Brain microvascular endothelial cell (primary cell): ENCODE data around the gene GDF2.
A peak's percentile ranks its signal among the peaks of the same experiment; 100 is the strongest.

Experiments
- DNase-seq: peaks from one replicate; pipeline ENCODE4 v3.0.0-alpha.2; 2020
- H3K27ac ChIP-seq: fragments of 250-450 bp; sonication (Bioruptor Pico); 2 replicates; pipeline ENCODE4 v1.5.1; 2020; ENCODE audit warnings: mild to moderate bottlenecking, moderate library complexity
- H3K27me3 ChIP-seq: fragments of 250-450 bp; sonication (Bioruptor Pico); replicated peaks from 2 replicates; pipeline ENCODE4 v1.5.1; 2020; ENCODE audit warnings: mild to moderate bottlenecking
- H3K36me3 ChIP-seq: fragments of 250-450 bp; sonication (Bioruptor Pico); replicated peaks from 2 replicates; pipeline ENCODE4 v1.5.1; 2020; ENCODE audit warnings: mild to moderate bottlenecking
- H3K4me3 ChIP-seq: 2 replicates; pipeline ENCODE4 v1.5.1; 2011; ENCODE audit warnings: low read depth, mild to moderate bottlenecking, control low read depth, low read length, moderate library complexity
- CTCF ChIP-seq: IDR thresholded peaks from 2 replicates; pipeline ENCODE4 v1.5.1; 2011; ENCODE audit warnings: low read depth, mild to moderate bottlenecking, moderate library complexity, low read length, control low read depth, inconsistent platforms; ENCODE audit errors: missing control alignments
- in situ Hi-C: cut with HindIII; loops from 2 replicates; pipeline ENCODE4 v1.10.0; 2017; ENCODE audit warnings: low sequenced_read_pairs, low pct_ligation_motif_present

Gene GDF2

GRCh38 chr10:47285381-47286115 is 36.7 kb upstream of the GDF2 start:
- in situ Hi-C loops: no loop called here
- no peak for DNase-seq

GRCh38 chr10:47286116-47286505 is 36.1 kb upstream of the GDF2 start:
- Histone ChIP-seq H3K4me3 (no peak overlapping the region), H3K27ac (no peak overlapping the region), H3K36me3 (no peaks in the 10 kb centered on the region), H3K27me3 (no peaks in the 10 kb centered on the region)
- in situ Hi-C loops: no loop called here
- DNase-seq: no peak
- no peak for TF ChIP-seq CTCF

More at GRCh38 chr10:47285381-47286115, 36.7 kb upstream of the GDF2 start:
- H3K27ac ChIP-seq: no peak overlapping the region
- H3K4me3 ChIP-seq: no peak overlapping the region
- peak; percentile 21 for TF ChIP-seq CTCF
- H3K27me3 ChIP-seq: no peaks in the 10 kb centered on the region
- H3K36me3 ChIP-seq: no peaks in the 10 kb centered on the region

GRCh38 chr10:47286591-47287315 is 35.5 kb upstream of the GDF2 start:
- Histone ChIP-seq H3K4me3 (no peak overlapping the region), H3K36me3 (no peaks in the 10 kb centered on the region), H3K27ac (no peak overlapping the region), H3K27me3 (no peaks in the 10 kb centered on the region)
- DNase-seq: no peak
- in situ Hi-C loops: no loop called here
- TF ChIP-seq CTCF: no peak

GRCh38 chr10:47287365-47287802 is 34.9 kb upstream of the GDF2 start:
- DNase-seq: no peak
- in situ Hi-C loops: no loop called here
- no peak for TF ChIP-seq CTCF
- Histone ChIP-seq H3K36me3 (no peaks in the 10 kb centered on the region), H3K27ac (no peak overlapping the region), H3K27me3 (no peaks in the 10 kb centered on the region), H3K4me3 (no peak overlapping the region)

GRCh38 chr10:47287805-47288204 is 34.4 kb upstream of the GDF2 start:
- H3K4me3 ChIP-seq: no peak overlapping the region
- H3K27ac ChIP-seq: no peak overlapping the region
- in situ Hi-C loops: no loop called here
- no peak for TF ChIP-seq CTCF
- no peaks in the 10 kb centered on the region for H3K27me3 ChIP-seq
- no peaks in the 10 kb centered on the region for H3K36me3 ChIP-seq
- DNase-seq: no peak
